H1 (cell line): Measurements from ENCODE around the gene CNTN5. TPM values are rescaled to one million over a fixed set of nuclear protein-coding genes. Genes with fewer than 3 reads are reported as not detected.
A peak's percentile ranks its signal among the peaks of the same experiment; 100 is the strongest.

Experiments
- CTCF ChIA-PET: fragments of 300-600 bp; sonication (Branson Sonifier 250); formaldehyde crosslinking; loops from one replicate; lab custom pipeline; 2021; ENCODE audit not compliant: partially characterized antibody; lab: Charles Lee
- POLR2A ChIA-PET: fragments of 300-600 bp; sonication (Branson Sonifier 250); formaldehyde crosslinking; loops from one replicate; lab custom pipeline; 2021; ENCODE audit warnings: inconsistent platforms; ENCODE audit not compliant: partially characterized antibody; lab: Charles Lee
- DNase-seq, 2 experiments: peaks; one replicate each; pipeline versions ENCODE4 v3.0.0 to v3.0.0-alpha.2; 2010 to 2022; ENCODE audit warnings: low spot score in 2 of 2, low read depth in 1 of 2, mixed read lengths in 1 of 2
- FAIRE-seq: peaks from 2 replicates; lab custom pipeline; 2011; peaks lifted over from hg19 to GRCh38; lab: Jason Lieb, UNC
- H2AFZ ChIP-seq: 2 replicates; pipeline ENCODE4 v1.8.1; 2012; ENCODE audit warnings: low read length, inconsistent platforms
- H2AK5ac ChIP-seq: 2 replicates; pipeline ENCODE4 v1.6.1; 2013; ENCODE audit warnings: low read depth, low read length
- H2BK120ac ChIP-seq: replicated peaks from 2 replicates; pipeline ENCODE3; 2013; ENCODE audit warnings: low read depth, low read length, inconsistent platforms
- H2BK12ac ChIP-seq: 2 replicates; pipeline ENCODE4 v1.6.1; 2013; ENCODE audit warnings: low read depth, low read length
- H2BK15ac ChIP-seq: 2 replicates; pipeline ENCODE4 v1.6.1; 2013; ENCODE audit warnings: low read length
- H2BK20ac ChIP-seq: 2 replicates; pipeline ENCODE4 v1.6.1; 2013; ENCODE audit warnings: low read length
- H2BK5ac ChIP-seq: 2 replicates; pipeline ENCODE4 v1.6.1; 2013; ENCODE audit warnings: low read depth, low read length
- H3K14ac ChIP-seq: 2 replicates; pipeline ENCODE4 v1.6.1; 2013; ENCODE audit warnings: inconsistent platforms; ENCODE audit not compliant: insufficient read length
- H3K18ac ChIP-seq: 2 replicates; pipeline ENCODE4 v1.6.1; 2013; ENCODE audit warnings: low read length; ENCODE audit errors: extremely low read depth
- H3K23ac ChIP-seq: 2 replicates; pipeline ENCODE4 v1.6.1; 2013; ENCODE audit warnings: inconsistent platforms; ENCODE audit not compliant: insufficient read length
- H3K23me2 ChIP-seq: 2 replicates; pipeline ENCODE4 v1.6.1; 2013; ENCODE audit warnings: low read depth, low read length
- H3K27ac ChIP-seq: 2 replicates; pipeline ENCODE4 v1.6.1; 2011; ENCODE audit warnings: low read depth, low read length, inconsistent platforms
- H3K27me3 ChIP-seq, 4 experiments: replicated peaks in 1 of 4; 1 replicate in 1 of 4; 2 replicates in 3 of 4; pipeline versions ENCODE4 v1.6.1 to v1.8.1; 2011 to 2013; ENCODE audit warnings: low read length in 3 of 4, mild to moderate bottlenecking in 3 of 4, inconsistent platforms in 2 of 4, mixed read lengths in 2 of 4, moderate library complexity in 1 of 4; ENCODE audit not compliant: control insufficient read depth in 3 of 4, insufficient read depth in 3 of 4; ENCODE audit errors: extremely low read depth in 1 of 4
- H3K36me3 ChIP-seq, 4 experiments: 2 replicates each; pipeline versions ENCODE4 v1.6.1 to v1.8.1; 2011 to 2013; ENCODE audit warnings: mild to moderate bottlenecking in 4 of 4, low read length in 3 of 4, moderate library complexity in 2 of 4, control low read depth in 1 of 4, inconsistent platforms in 1 of 4; ENCODE audit not compliant: insufficient read depth in 4 of 4, control insufficient read depth in 2 of 4
- H3K4ac ChIP-seq: replicated peaks from 2 replicates; pipeline ENCODE3; 2013; ENCODE audit warnings: low read length, low read depth, mixed read lengths, inconsistent platforms; ENCODE audit not compliant: insufficient read length
- H3K4me1 ChIP-seq, 4 experiments: replicated peaks in 1 of 4; 1 replicate in 1 of 4; 2 replicates in 3 of 4; pipeline versions ENCODE4 v1.6.1 to v1.8.1; 2011 to 2013; ENCODE audit warnings: low read length in 3 of 4, inconsistent platforms in 2 of 4, mixed read lengths in 1 of 4; ENCODE audit not compliant: insufficient read depth in 4 of 4, control insufficient read depth in 3 of 4
- H3K4me2 ChIP-seq, 2 experiments: 2 replicates each; pipeline versions ENCODE4 v1.6.1 to v1.8.1; 2011 to 2013; ENCODE audit warnings: low read depth in 2 of 2, low read length in 2 of 2, control low read depth in 1 of 2, inconsistent platforms in 1 of 2, mild to moderate bottlenecking in 1 of 2; ENCODE audit not compliant: insufficient read depth in 1 of 2
- H3K4me3 ChIP-seq, 4 experiments: fragments of 200-600, 300-600 bp in 1 of 4; sonication (generic), shearing (Covaris generic), sonication (Bioruptor Twin) in 1 of 4; 2 replicates each; pipeline versions ENCODE4 v1.5.1 to v1.8.1; 2011 to 2016; ENCODE audit warnings: low read length in 4 of 4, low read depth in 3 of 4, control low read depth in 2 of 4, inconsistent platforms in 2 of 4, mild to moderate bottlenecking in 2 of 4, mixed read lengths in 1 of 4, moderate library complexity in 1 of 4; ENCODE audit not compliant: insufficient read depth in 2 of 4; ENCODE audit errors: extremely low read depth in 1 of 4
- H3K56ac ChIP-seq: replicated peaks from 2 replicates; pipeline ENCODE3; 2013; ENCODE audit warnings: low read depth, mild to moderate bottlenecking, mixed read lengths, low read length, inconsistent platforms; ENCODE audit not compliant: insufficient read length
- H3K79me1 ChIP-seq: 2 replicates; pipeline ENCODE4 v1.6.1; 2013; ENCODE audit warnings: low read depth, low read length, control low read depth
- H3K79me2 ChIP-seq, 2 experiments: 2 replicates each; pipeline versions ENCODE4 v1.6.1 to v1.8.1; 2012 to 2013; ENCODE audit warnings: low read length in 2 of 2, mild to moderate bottlenecking in 2 of 2, inconsistent platforms in 1 of 2; ENCODE audit not compliant: insufficient read depth in 2 of 2, control insufficient read depth in 1 of 2
- H3K9ac ChIP-seq, 4 experiments: replicated peaks in 1 of 4; 1 replicate in 1 of 4; 2 replicates in 3 of 4; pipeline versions ENCODE4 v1.6.1 to v1.8.1; 2011 to 2013; ENCODE audit warnings: low read depth in 3 of 4, low read length in 3 of 4, control low read depth in 2 of 4, mild to moderate bottlenecking in 2 of 4, moderate library complexity in 2 of 4, inconsistent platforms in 1 of 4; ENCODE audit errors: extremely low read depth in 1 of 4
- H3K9me3 ChIP-seq, 2 experiments: 2 replicates each; pipeline versions ENCODE4 v1.6.1 to v1.8.1; 2012 to 2013; ENCODE audit warnings: mild to moderate bottlenecking in 2 of 2, moderate library complexity in 2 of 2, control low read depth in 1 of 2, inconsistent platforms in 1 of 2, low read depth in 1 of 2, low read length in 1 of 2, mixed read lengths in 1 of 2; ENCODE audit not compliant: insufficient read depth in 2 of 2
- H4K20me1 ChIP-seq, 2 experiments: replicated peaks in 1 of 2; 2 replicates each; pipeline versions ENCODE3 to v1.8.1; 2011 to 2013; ENCODE audit warnings: inconsistent platforms in 2 of 2, low read length in 2 of 2, mild to moderate bottlenecking in 1 of 2; ENCODE audit not compliant: insufficient read depth in 2 of 2, control insufficient read depth in 1 of 2
- H4K5ac ChIP-seq: 2 replicates; pipeline ENCODE4 v1.6.1; 2013; ENCODE audit warnings: low read length, low read depth, mixed read lengths, inconsistent platforms; ENCODE audit not compliant: insufficient read length
- H4K8ac ChIP-seq: 2 replicates; pipeline ENCODE4 v1.8.0; 2013; ENCODE audit warnings: mild to moderate bottlenecking, moderate library complexity, low read length, inconsistent platforms; ENCODE audit not compliant: insufficient read depth; ENCODE audit errors: extremely low read depth
- H4K91ac ChIP-seq: replicated peaks from 2 replicates; pipeline ENCODE3; 2013; ENCODE audit warnings: low read length, mixed read lengths, inconsistent platforms; ENCODE audit not compliant: insufficient read length
- CEBPB ChIP-seq: IDR thresholded peaks from 2 replicates; pipeline ENCODE4 v1.6.1; 2012; ENCODE audit warnings: low read depth, low read length
- CTBP2 ChIP-seq: IDR thresholded peaks from 2 replicates; pipeline ENCODE4 v1.7.0; 2011; ENCODE audit warnings: borderline replicate concordance, mild to moderate bottlenecking, moderate library complexity, mixed read lengths, low read length; ENCODE audit not compliant: insufficient read depth, insufficient read length
- GABPA ChIP-seq: IDR thresholded peaks from 2 replicates; pipeline ENCODE4 v1.6.1; 2011; ENCODE audit warnings: mild to moderate bottlenecking, low read length, moderate library complexity, borderline replicate concordance; ENCODE audit not compliant: insufficient read depth
- SRF ChIP-seq: IDR thresholded peaks from 2 replicates; pipeline ENCODE4 v1.6.1; 2011; ENCODE audit warnings: mild to moderate bottlenecking, low read depth, low read length, moderate library complexity
- TAF1 ChIP-seq: IDR thresholded peaks from 2 replicates; pipeline ENCODE4 v1.6.1; 2011; ENCODE audit warnings: mild to moderate bottlenecking, low read depth, low read length
- USF2 ChIP-seq: IDR thresholded peaks from 2 replicates; pipeline ENCODE4 v1.6.1; 2011; ENCODE audit warnings: low read length, improper control_type of control experiment
- WGBS, 2 experiments: shearing (Covaris generic) in 1 of 2; methylation state at CpG; one replicate each; pipeline versions ENCODE4 v1.1.6 to v1.1.7; 2013 to 2015; ENCODE audit warnings: low lambda C conversion rate in 2 of 2, mixed read lengths in 2 of 2, inconsistent platforms in 1 of 2, low coverage in 1 of 2, missing lambda C conversion rate in 1 of 2; ENCODE audit not compliant: insufficient replicate concordance in 2 of 2, insufficient coverage in 1 of 2, insufficient read length in 1 of 2; ENCODE audit errors: extremely low coverage in 1 of 2, missing lambda C conversion rate in 1 of 2; 5-methylcytosine and 5-hydroxymethylcytosine counted together
- polyA plus RNA-seq, 7 experiments: library from polyadenylated mRNA; depleted of rRNA in 3 of 7; stranded (reverse) in 5 of 7; unstranded in 2 of 7; fragments of >200 nt in 5 of 7; fragments of 200-250 nt in 2 of 7; gene quantifications; 1 replicate in 5 of 7; 2 replicates in 1 of 7; 4 replicates in 1 of 7; pipeline versions ENCODE4 v1.2.1 to v1.2.3, GENCODE V29; 2011 to 2013; ENCODE audit warnings: missing spikeins in 2 of 7, mixed read lengths in 2 of 7
- total RNA-seq: library from RNA; stranded (reverse); fragmentation: NEBNext Ultra II Directional; extraction: Animal tissue kit (Norgen Biotek cat#: 25700); gene quantifications from 2 replicates; pipeline ENCODE4 v1.2.1, GENCODE V29; 2021

The CNTN5 gene
- total and polyA plus RNA-seq, 2 of the 8 experiments (the other 6 are each of a cell fraction or from before 2014, with no cell fraction given) = not detected

DNA sequence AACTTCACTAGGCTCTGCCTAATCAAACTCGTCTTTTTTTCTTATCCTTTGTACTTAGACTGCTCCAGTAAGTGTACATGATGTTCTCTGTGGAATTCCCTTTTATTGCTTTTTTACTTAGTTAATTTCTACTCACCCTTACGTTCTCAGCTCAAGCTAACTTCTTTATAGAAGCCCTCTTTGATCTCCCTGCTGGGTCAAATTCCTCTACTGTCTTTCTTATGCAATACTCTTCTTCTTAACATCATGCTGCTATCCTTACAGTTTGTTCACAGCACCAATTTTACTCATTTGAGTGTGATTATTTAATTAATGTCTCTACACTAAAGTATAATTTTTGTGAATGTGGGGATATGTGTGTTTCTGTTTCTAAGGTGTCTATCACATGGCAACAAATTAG lies 498.3 kb downstream of the CNTN5 start:
- H3K56ac ChIP-seq = no peak overlapping the region
- no peaks in the 10 kb centered on the region for H3K23me2 ChIP-seq
- no peak overlapping the region for H2BK120ac ChIP-seq
- no peak overlapping the region for H3K4me3 ChIP-seq
- ChIA-PET CTCF (interaction anchor here (0.7 kb wide), 1 partner anchor 80 kb away, joined by 3 read pairs; no protein-coding TSS in a partner anchor), POLR2A (no interaction called here)
- H3K27me3 ChIP-seq = no peaks in the 10 kb centered on the region
- H3K27ac ChIP-seq = no peak overlapping the region
- H2BK20ac ChIP-seq = no peak overlapping the region
- H4K91ac ChIP-seq = no peak overlapping the region
- H3K9me3 ChIP-seq = no peaks in the 10 kb centered on the region
- H4K5ac ChIP-seq = peak overlapping the region; percentile 36
- no peak overlapping the region for H2BK12ac ChIP-seq
- H3K14ac ChIP-seq = no peak overlapping the region
- no peak for FAIRE-seq
- TF ChIP-seq CEBPB (peak; percentile 70), USF2 (no peak), TAF1 (no peak), CTBP2 (no peak), SRF (no peak), GABPA (no peak)
- H4K8ac ChIP-seq = no peak overlapping the region
- H3K4me2 ChIP-seq = no peak overlapping the region
- no peak overlapping the region for H2BK15ac ChIP-seq
- 70% methylated on average over 2 of the region's 2 CpGs; no CpG with 5 or more reads in 1 of the 2 experiments for WGBS, 2 experiments
- H2AK5ac ChIP-seq = no peak overlapping the region
- H3K79me2 ChIP-seq = no peaks in the 10 kb centered on the region
- no peak for DNase-seq
- H3K79me1 ChIP-seq = no peaks in the 10 kb centered on the region
- H3K4me1 ChIP-seq = peaks cover 0 to 6% (median 0%) of the 10 kb centered on the region in 4 experiments; a peak in 2 of 7 replicates
- H3K9ac ChIP-seq = no peak overlapping the region
- H2AFZ ChIP-seq = no peak overlapping the region
- H2BK5ac ChIP-seq = no peak overlapping the region
- H3K36me3 ChIP-seq = no peaks in the 10 kb centered on the region
- no peak overlapping the region for H3K23ac ChIP-seq
- H3K4ac ChIP-seq = no peak overlapping the region
- H3K18ac ChIP-seq = no peak overlapping the region
- no peaks in the 10 kb centered on the region for H4K20me1 ChIP-seq
